GM19467 (cell line): Measurements from ENCODE around the gene PRKCE.

Experiments
- ATAC-seq: cut with Tn5 transposase; IDR thresholded peaks from one replicate; pipeline ENCODE4 v1.9.1; 2021; ENCODE audit warnings: mild to moderate bottlenecking, moderate library complexity; ENCODE audit not compliant: unreplicated experiment

The PRKCE gene

DNA sequence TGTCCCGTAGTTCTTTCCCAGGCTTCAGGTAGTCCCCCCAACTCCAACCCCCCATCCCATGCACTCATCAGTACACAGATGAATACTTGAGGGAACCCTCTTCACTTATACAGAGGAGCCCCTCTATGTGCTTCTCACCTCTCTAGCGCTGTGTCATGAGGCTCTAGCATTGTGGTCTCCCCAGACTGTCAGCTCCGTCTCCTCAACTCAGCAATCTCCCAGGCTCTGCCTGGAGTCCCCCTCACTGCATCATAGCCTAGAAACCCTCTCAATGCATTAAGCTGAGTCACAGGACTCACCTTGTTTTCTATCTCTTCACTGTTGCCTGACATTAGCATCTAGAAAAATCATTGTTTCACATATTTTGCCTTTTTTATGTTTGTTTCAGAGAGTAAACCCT, 20.2 kb upstream of the PRKCE start:
- ATAC-seq = no peak

DNA sequence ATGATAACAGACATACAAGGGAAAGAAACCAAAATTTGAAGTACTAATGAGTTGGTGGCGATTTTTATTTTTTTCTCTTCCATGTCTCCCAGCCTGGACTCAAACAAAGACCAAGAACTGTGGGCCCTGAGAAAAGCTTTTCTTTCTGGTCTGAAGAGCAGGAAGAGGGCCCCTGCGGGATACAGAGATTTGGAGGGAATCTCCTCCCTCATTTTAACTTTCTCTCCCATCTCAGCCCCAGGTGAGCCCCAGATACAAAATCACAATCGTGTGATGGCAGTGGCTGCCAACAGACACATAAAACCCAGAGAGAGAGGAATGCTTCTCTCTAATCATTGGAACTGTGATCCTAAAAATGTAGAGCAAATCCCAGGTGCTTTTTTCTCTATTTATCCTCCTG, 19.5 kb upstream of the PRKCE start:
- ATAC-seq = no peak

DNA sequence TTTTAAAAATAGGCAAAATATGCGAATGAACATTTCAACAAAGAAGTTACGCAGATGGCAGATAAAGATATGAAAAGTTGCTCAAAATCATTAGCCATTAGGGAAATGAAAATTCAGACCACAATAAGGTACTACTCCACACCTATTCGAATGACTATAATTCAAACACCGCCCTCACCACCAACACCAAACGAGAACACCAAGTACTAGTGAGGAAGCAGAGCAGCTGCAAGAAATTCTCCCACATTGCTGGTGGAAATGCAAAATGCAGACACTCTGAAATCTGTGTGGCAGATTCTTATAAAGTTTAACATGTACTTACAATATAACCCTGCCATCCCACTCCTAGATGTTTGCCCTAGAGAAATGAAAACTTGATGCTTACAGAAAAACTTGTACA, 17.3 kb upstream of the PRKCE start:
- no peak for ATAC-seq

DNA sequence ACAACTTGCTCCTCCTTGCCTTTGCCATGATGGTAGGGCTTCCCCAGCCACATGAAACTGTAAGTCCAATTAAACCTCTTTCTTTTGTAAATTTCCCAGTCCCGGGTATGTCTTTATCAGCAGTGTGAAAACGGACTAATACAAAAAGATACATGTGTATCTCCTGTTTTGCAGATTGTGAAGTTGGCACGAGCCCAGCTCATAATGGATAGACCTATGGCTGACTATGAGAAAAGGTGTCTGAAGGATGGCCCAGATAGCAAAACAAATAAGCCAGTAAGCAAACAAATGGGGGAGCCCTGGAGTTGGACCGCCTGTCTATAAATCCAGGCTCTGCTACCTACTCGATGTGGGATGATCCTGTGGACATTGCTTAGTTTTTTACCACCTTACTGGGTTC, 15.5 kb upstream of the PRKCE start:
- ATAC-seq = no peak

DNA sequence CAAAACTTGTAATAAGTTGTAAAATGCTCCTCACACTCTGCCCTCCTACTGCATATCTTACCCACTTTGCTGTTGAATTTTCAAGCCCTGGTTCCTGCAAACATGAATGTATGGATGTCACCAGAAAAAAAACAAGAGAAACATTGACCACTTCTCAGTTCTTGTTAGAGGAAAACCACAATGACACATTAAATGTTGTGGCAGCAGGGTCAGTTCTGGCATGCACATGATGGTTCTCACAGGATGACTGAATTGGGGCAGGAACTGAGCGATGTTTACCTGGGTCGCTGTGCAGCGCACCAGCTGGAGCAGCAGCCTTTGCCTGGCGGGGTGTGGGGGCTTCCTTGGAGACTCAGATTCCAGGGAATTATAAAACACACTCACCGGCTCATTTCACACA, 14.0 kb upstream of the PRKCE start:
- no peak for ATAC-seq

DNA sequence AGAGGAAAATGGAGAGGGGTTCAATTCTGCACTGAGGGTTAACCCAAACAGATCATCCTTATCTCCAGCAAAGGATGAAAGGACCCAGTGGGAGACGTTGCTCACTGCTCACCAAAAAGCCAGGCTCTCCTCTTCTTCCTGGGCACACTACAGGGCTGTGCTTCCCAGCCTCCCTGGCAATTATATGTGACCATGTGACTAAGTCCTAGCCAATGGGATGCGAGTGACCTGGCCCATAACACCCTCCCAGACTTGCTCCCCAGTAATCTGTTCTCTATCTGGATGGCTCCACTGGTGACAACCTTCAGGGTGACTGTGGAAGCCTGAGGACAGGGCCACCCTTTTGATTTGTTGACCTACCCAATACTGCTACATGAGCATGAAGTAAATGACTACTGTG, 10.9 kb upstream of the PRKCE start:
- no peak for ATAC-seq

DNA sequence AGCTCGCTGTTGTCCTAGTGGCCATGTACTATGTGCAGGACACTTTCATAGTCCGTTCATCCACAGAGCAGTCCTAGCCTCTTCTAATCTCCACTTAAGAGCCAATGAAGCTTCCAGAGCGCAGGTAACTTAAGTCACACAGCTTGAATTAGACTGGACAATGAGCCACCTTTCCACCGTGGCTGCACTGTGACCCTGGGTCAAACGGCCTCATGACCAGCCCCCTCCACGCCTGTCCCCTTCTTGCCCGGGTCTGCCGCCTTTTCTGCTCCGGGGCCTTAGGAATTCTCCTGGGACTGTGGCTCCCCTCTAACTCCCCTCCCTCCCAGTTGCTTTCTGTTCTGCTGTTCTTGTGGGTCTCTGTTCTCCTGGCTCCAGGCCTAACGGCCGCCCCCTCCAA, 8.4 kb upstream of the PRKCE start:
- no peak for ATAC-seq

DNA sequence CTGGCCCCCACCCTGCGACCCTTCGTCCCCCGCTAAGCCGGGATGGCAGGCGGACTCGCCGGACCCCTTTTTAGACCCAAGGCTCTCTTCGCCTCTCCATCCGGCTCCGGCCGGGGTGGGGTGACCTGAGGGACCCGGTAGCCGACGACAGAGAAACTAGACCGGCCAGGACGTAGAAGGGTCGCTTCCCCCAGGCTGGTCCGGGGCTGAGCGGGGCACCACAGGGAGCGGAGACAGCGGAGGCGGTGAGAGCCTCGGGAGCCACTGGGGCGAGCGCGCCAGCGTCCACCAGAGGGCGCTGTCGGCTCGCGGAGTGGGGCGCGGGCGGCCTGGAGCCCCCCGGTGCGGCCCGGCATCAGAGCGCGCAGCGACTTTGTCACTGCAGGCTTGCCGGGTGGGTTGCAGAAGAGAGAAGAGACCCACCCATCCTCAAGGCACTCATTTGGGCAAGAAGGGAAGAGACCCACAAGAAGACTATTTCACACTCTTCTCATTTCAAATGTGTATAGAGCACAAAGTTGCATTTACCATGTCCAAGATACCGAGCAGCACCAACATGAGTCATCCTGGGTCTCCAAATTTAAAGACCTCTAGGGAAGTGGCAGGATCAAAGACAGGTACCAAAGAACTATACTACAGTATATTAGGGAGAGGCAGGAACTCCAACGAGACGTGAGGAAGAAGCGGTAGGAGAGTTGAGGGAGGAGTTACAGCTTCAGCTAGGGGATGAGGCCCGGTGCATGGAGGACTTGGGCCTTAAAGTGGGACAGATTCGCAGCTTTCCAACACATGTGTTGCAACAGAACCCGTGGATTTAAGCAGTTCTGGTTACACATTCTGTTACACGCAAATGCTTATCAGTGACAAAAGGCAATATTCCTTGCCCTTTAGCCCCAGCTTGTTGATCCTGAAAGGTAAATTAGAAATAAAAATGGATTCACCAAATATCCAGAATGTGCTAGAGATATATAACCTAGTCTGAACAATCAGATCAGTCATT, 7.6 kb upstream of the PRKCE start:
- ATAC-seq = peak; percentile 70

DNA sequence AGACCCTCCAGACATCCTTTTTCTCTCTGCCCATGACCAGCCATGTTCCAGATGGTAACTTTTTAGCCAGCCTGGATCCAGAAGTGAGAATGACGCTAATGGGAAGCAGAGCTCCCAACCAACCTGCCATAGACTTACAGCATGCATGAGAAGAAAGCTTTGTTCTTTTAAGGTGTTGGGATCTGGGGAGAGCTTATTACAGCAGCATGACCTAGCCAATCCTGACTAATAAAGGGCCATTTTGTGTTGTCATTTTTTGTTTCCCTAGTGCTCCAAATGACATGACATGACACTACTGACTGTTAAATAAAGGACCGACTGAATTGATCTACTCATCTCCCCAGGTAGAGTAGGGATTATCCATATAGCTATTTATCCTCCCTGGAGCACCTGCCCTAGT, 5.2 kb upstream of the PRKCE start:
- ATAC-seq = no peak

DNA sequence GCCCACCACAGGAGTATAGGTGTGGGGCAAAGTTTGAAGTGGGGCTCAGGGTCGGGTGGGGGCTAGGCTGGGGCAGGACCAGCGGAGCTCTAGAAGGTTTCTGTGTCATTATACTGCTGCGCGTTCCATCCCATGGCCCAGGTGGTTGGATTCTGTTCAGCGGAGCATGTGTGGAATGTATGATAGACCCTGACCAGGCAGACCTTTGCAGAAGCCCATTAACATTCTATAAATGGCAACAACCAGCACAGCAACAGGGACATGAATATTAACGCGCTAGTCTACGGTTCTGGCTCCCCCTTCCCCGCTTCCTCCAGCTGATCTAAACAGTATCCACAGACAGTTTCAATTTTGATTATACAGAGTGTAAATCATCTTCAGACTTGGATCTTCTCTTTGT, 4.1 kb upstream of the PRKCE start:
- ATAC-seq = no peak

DNA sequence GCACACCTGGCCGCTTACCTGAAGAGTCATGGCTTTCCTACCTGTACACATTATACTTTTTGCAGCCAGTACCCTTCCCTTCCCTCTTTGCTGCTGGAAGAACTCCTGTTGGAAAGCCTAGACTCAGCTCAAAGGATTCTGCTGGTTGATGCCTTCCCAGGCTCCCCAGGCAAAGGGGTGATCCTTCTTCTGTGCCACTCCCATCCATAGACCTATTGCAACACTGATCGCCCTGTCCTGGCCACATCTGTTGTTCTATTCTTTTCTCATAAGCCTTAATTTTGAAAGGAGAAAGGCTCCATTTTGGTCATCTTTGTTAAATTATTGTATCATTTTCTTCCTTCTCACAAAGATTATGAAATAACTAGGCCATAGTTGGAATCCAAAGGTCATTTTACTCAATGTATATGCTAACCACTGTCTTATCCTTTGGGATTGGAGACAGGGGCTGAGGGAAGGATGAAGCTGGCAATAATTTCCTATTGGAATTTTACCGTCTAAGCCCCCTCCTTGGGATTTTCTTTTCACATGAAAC, 3.4 kb upstream of the PRKCE start:
- no peak for ATAC-seq

DNA sequence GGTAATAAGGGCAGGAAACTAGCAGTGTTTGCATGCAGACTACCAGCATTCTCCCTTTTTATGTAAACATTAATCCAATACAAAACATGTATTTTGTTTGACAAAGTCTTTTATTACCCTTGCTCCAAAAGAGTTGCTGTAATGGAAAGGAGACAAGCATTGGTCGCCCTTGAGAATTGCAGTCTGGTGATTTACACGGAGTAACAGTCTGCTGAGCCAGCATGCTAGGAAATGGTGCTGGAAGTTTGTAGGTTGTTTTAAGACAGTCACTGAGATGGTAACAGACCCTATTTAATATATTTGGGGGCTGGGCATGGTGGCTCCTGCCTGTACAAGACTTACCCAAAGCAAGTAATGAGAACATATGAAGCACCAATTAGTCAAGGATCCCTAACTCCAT, 2.8 kb upstream of the PRKCE start:
- no peak for ATAC-seq

DNA sequence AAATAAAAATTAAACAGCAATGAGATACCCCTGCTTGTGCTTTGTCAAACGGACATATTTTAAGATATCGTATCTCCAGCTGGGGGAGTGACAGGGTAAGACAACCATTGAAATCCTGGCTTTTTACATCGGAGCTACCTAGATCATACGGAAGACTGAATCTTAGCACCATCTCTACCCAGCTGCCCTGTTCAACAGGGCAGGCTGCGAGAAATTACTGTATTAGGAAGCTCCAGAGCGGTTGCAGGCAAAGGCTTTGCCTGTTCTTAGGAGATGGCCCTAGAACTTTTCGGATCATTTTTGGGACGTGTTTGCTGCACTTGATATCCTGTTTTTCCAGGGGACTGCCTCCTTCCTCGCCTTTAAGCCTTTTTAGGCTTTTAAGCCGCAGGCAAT, 2.0 kb upstream of the PRKCE start:
- ATAC-seq = no peak

DNA sequence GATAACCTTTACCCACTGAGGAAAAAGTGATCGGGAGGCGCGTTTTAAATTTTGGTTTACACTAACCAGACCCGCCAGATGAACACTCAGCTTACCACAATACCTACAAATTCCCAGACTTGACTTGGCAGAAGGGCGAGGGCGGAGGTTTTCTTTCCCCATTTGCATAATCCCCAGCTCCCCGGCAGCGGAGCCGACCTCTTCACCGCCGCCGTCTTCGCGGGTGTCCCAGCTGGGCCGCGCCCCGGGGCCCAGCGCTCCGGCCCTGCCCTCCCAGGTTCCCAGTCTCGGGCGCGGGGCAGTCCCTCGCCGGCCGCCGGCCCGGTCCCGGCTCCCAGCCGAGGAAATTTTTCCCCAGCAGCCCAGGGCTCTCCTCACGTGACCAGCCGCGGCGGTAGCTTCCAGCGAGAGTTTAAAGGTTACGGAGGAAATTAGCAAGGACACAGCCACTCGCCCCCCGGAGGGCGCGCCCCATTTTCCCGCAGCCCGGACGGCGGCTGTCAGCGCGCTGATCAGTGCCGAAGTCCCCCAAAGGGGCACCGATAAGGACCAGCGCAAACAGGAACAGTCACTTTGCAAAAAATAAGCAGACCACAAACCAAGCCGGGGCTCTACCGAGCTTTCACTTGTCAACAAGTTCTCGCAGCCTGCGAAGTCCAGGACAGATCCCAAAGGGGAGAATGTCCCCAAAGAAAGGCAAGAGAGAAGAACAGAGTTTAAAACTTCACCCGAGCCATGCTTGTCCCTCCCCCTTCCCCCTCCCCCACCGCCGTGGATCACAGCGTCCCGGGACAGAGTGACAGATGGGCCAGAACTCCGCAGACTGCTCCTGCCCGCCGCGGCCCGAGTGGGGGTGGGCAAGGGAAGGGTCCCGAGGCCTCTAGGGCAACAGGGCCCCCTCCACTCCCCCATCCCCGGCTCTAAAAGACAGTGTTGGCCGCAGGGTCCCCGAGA, 1.3 kb upstream of the PRKCE start:
- peak; percentile 23 for ATAC-seq

DNA sequence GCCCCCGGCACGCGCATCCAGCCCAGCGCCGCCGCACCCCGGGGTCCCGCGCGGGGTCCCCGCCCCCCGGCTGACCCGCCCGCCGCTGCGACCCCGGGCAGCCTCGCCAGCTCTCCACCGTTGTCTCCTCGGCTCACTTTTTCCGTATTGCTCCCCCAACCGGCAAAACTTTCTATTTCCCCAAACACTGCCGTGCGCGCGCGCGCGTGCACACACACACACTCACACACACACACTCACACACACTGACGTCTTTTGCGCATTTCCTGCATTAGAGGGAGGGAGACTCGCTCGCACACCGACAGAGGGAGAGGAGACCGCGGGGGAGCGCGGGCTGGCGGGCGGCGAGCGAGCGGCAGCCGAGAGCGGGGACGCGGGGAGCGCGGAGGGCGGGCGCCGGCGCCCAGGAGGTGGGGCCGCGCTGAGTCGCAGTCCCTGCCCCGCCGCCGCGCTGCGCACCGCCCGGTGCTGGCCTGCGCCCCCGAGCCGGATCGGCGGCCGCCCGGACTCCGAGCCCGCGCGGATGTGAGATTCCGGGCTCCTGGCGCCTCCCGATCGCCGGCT, 542 bp upstream of the PRKCE start:
- peak; percentile 65 for ATAC-seq

DNA sequence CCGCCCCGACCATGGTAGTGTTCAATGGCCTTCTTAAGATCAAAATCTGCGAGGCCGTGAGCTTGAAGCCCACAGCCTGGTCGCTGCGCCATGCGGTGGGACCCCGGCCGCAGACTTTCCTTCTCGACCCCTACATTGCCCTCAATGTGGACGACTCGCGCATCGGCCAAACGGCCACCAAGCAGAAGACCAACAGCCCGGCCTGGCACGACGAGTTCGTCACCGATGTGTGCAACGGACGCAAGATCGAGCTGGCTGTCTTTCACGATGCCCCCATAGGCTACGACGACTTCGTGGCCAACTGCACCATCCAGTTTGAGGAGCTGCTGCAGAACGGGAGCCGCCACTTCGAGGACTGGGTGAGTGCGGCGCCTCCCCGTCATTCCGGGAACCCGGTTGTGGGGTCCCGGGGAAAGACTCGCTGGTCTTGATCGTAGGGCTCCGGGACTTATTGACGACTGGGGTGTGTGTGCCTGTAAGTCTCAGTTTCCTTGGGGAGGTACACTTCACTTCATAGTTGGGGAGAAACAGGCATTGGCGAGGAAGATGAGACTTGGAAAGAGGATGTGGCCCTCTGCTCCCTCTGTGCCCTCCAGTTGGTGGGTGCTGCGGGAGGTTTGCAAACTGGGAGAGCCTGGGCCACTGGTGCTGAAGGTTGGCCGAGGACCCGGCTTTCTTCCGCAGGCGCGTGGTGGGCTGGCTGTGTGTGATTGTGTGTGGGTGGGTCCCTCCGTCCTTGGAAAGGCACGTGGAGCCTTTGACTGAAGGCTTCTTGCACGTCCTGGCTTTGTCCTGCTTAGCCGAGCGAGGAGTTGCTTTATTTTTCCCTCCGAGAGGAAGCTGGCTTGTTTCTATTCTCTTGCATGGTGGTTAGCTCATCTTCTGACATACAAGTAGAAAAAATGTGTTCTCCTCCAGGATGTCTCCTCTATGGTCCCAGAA, 886 bp downstream of the PRKCE start:
- no peak for ATAC-seq

DNA sequence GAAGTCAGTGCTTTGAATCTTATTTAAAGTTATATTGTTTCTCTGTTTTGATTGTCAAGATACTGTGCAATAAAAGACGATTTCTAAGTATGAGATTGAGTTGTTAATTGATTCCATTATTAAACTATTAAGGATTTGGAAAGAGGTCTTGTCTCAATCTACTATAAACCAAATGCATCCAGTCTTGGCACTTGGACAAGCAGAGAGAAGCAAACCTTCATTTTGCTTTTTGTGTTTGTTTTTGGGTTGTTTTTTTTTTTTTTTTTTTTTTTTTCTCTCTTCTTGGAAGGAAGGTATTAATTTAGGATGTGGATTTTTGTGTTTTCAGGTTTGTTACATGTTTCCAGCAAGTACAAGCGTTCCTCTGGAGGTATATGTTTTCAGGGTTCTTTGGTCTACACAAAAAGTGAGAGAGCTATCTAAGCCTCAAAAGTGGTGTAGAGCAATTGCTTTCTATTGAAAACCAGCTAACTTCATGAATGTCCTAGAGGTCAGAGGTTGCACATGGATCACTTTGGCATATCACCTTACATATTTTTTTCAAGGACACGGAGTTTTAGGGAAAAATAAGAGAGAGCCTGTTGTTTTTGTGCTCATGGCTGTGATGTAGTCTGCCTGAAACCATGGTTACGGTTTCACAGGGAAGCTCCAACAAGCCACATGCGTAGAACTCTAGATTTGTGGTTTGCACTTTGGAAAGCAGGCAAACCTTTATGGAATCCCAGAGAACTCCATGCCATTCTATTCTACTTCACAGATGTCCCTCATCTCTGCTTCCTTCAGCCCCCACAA, 1.8 kb downstream of the PRKCE start:
- no peak for ATAC-seq

DNA sequence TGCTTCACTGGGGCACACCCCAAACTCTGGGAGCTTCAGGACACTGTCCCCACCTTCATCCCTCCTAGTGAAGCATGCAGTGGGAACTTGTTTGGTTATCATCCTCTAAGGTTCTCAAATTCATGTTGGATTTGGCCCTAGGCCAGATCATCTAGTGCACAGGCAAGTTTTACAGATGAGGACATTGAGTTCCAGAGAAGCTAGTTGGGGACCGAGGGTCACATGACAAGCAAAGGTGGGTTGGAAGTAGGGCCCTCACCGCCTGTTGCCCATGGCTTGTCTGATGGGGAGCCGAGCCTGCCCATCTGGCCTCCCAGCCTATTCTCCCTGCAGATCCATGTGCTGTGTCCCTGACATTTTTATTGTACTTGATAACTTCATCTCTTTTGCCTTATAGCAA, 2.8 kb downstream of the PRKCE start:
- no peak for ATAC-seq

DNA sequence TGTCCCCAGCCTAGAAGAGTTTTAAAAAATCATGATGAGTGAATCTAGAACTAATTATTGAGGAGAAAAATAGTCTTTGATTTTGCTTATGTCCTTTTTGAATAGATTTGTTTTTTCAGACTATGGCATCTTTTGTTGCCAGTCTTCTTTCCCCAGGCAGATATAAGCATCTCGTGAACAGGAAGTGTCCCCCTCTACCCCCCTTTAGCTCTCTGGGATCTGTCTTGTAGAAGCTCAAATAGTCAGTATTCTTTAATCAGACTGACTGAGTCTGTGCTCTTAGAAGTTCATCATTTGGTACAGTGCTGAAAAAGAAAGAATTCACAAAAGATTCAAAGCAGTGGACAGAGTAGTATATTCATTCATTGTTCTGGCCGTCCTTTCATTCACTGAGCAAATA, 10.4 kb downstream of the PRKCE start:
- no peak for ATAC-seq
